A549 treated with dexamethasone at 1 μM for 4 hours (cell line): ENCODE results near the gene IL18BP. TPM values are rescaled to one million over a fixed set of nuclear protein-coding genes. Genes with fewer than 3 reads are reported as not detected.

ENCODE experiments used
- total RNA-seq: library from RNA; stranded (reverse); fragments of 200-300 nt; extraction: Qiagen RNA extraction; gene quantifications from 5 replicates; pipeline ENCODE4 v1.2.3, GENCODE V29; 2022

Gene IL18BP
- total RNA-seq = 1.6 to 3.3 TPM (median 3.1 TPM) in 5 replicates

GRCh38 chr11:71998649-71999310 is at the start of gene IL18BP:
Gene IL18BP (plus strand): TSS chr11:71998909. CDS start chr11:71999985, 1,076 bp downstream.

Other genes starting within 250 kb of the IL18BP start
- not detected in 5 replicates for gene DEFB108B, start 165.7 kb upstream of the IL18BP start, total RNA-seq
- gene DEFB131B, start 120.5 kb upstream of the IL18BP start, total RNA-seq = not detected in 5 replicates
- 2.5 to 4.3 TPM (median 3.2 TPM) in 5 replicates for gene XNDC1N, start 70.3 kb upstream of the IL18BP start, total RNA-seq
- 40.8 to 44.4 TPM (median 43.2 TPM) in 5 replicates for gene RNF121, start 69.9 kb upstream of the IL18BP start, total RNA-seq
- 46.9 to 74.6 TPM (median 69.5 TPM) in 5 replicates for gene NUMA1, start 81.6 kb downstream of the IL18BP start, total RNA-seq
- gene LRRC51, start 81.9 kb downstream of the IL18BP start, total RNA-seq = 6.9 to 8.4 TPM (median 8.0 TPM) in 5 replicates
- 129 to 146 TPM (median 136 TPM) in 5 replicates for gene LAMTOR1, start 104.4 kb downstream of the IL18BP start, total RNA-seq
- gene TOMT, start 107.0 kb downstream of the IL18BP start, total RNA-seq = not detected in 5 replicates
- 77.2 to 87.7 TPM (median 81.2 TPM) in 5 replicates for gene ANAPC15, start 113.8 kb downstream of the IL18BP start, total RNA-seq
- gene FOLR3, start 136.8 kb downstream of the IL18BP start, total RNA-seq = 0.18 TPM in 1 of 5 replicates, not detected in the others
- gene FOLR1, start 193.2 kb downstream of the IL18BP start, total RNA-seq = 0.24 TPM in 1 of 5 replicates, not detected in the others
- gene FOLR2, start 217.9 kb downstream of the IL18BP start, total RNA-seq = not detected in 5 replicates
- 39.2 to 83.3 TPM (median 68.9 TPM) in 5 replicates for gene INPPL1, start 225.9 kb downstream of the IL18BP start, total RNA-seq
- not detected in 5 replicates for gene PHOX2A, start 245.3 kb downstream of the IL18BP start, total RNA-seq